Measurements from ENCODE around the gene DDX52. TPM values are rescaled to one million over a fixed set of nuclear protein-coding genes. Genes with fewer than 3 reads are reported as not detected.

The DDX52 gene
- total and polyA plus RNA-seq, 2 of the 13 experiments (the other 11 are each of a cell fraction or from before 2014, with no cell fraction given) = 8.9 to 36.1 TPM

- TF ChIP-seq NRL (CRISPR knock-in tag; IDR thresholded peaks at IDR 0.05; ENCODE audit: borderline replicate concordance) (no peak), ZFP41 (CRISPR knock-in tag; IDR thresholded peaks at IDR 0.05; ENCODE audit: borderline replicate concordance) (no peak), CEBPZ (IDR thresholded peaks at IDR 0.05; ENCODE audit: low read length) (no peak), ZBTB2 (CRISPR knock-in tag; IDR thresholded peaks at IDR 0.05; ENCODE audit: low read depth) (no peak), PRPF4 (IDR thresholded peaks at IDR 0.05; ENCODE audit: low read depth, low read length, poor library complexity, severe bottlenecking) (no peak), ARNT (IDR thresholded peaks at IDR 0.05) (no peak), MYNN (CRISPR knock-in tag; IDR thresholded peaks at IDR 0.05; ENCODE audit: low read depth) (no peak), ATF2 (CRISPR knock-in tag; IDR thresholded peaks at IDR 0.05) (peak; percentile 34; the same call in 1 of the 2 replicates), TAF1 (CRISPR knock-in tag; IDR thresholded peaks at IDR 0.05) (peak; percentile 19; the same call in 1 of the 2 replicates), NCOR1 (IDR thresholded peaks at IDR 0.05; ENCODE audit: borderline replicate concordance, low read length) (0 out of 2 replicates have a peak, but pooled peaks have one; percentile 14), NR2F2 (IDR thresholded peaks at IDR 0.05; ENCODE audit: borderline replicate concordance, low read depth) (peak; percentile 74), CREM (IDR thresholded peaks at IDR 0.05) (peak; percentile 70), CREM (CRISPR knock-in tag; IDR thresholded peaks at IDR 0.05) (no peak), SRSF4 (IDR thresholded peaks at IDR 0.05; ENCODE audit: low read depth, low read length, poor library complexity, severe bottlenecking) (no peak), ZC3H13 (CRISPR knock-in tag; IDR thresholded peaks at IDR 0.05) (no peak), ZNF224 (CRISPR knock-in tag; IDR thresholded peaks at IDR 0.05) (no peak), MTA3 (CRISPR knock-in tag; IDR thresholded peaks at IDR 0.05) (no peak), TEAD3 (CRISPR knock-in tag; optimal IDR thresholded peaks at IDR 0.05; ENCODE audit: borderline replicate concordance) (peak; percentile 89), ATF6 (CRISPR knock-in tag; conservative IDR thresholded peaks at IDR 0.05) (no peak), ZNF451 (CRISPR knock-in tag; IDR thresholded peaks at IDR 0.05) (no peak)
Observed at GRCh38 chr17:37676115-37676925, 33.1 kb upstream of the DDX52 start (continued).

All from HepG2 (cell line).